ENCODE results near the gene NUP85. TPM values are rescaled to one million over a fixed set of nuclear protein-coding genes. Genes with fewer than 3 reads are reported as not detected.

The NUP85 gene
- total RNA-seq, 4 donors from 2014 or later: 34.0 to 52.8 (median 36.7) TPM

DNA sequence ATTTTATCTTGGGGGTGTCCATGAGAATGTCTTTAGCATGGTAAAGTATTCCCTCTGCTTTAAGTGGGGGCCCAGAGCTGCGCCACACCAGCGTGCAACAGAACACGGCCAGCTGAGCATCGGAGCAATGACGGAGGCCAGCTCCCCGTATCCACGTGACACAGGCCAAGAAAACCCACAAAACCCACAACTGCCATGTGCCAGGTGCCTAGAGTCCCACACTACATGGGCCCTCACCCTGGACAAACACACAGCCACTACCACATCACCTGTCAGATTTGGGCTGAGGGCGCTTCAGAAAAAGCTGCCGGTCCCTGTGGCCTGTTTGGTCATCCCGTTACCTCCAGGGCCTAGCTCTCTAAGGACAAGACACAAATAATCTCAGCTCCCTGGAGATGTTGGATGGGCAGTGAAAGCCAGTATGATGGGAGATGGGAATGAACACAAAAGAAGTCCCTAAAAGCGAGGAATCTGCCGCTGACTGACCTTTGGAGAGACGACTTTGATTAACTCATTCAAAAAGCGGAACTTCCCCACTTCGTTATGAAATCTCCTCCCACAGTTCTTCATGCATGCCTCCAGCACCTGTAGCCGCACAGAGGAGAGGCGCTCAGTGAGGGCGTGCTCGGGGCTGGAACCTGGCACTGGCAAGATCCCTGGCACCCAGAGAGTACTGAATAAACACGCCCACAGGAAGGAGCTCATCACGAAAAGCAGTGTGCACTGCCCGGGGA is 38.8 kb downstream of the NUP85 start:
- no peak for TF ChIP-seq POLR2A (IDR thresholded peaks at IDR 0.05)
- TF ChIP-seq CTCF (IDR thresholded peaks at IDR 0.05): no peak
- Histone ChIP-seq H3K9me3 (no peaks in the 10 kb centered on the region), H3K36me3 (peaks cover 0 to 82% (median 0%) of the 10 kb centered on the region in 3 donors), H3K27ac (peak overlapping the region in 2 of 4 donors; percentile 73 to 81), H3K4me3 (no peak overlapping the region), H3K4me1 (peaks cover 0 to 29% (median 12%) of the 10 kb centered on the region in 4 donors), H3K27me3 (no peaks in the 10 kb centered on the region)
- peak in 2 of 3 donors; percentile 81 to 87 for DNase-seq

GRCh38 chr17:75245011-75245410 is 39.5 kb downstream of the NUP85 start:
- H3K4me1 ChIP-seq: peaks cover 0 to 29% (median 12%) of the 10 kb centered on the region in 4 donors
- no peaks in the 10 kb centered on the region for H3K27me3 ChIP-seq
- peak overlapping the region in 2 of 4 donors; percentile 73 to 81 for H3K27ac ChIP-seq
- no peak for TF ChIP-seq POLR2A (IDR thresholded peaks at IDR 0.05)
- TF ChIP-seq CTCF (IDR thresholded peaks at IDR 0.05): no peak
- peaks cover 0 to 75% (median 0%) of the 10 kb centered on the region in 3 donors for H3K36me3 ChIP-seq
- no peaks in the 10 kb centered on the region for H3K9me3 ChIP-seq
- no peak for DNase-seq
- no peak overlapping the region for H3K4me3 ChIP-seq

- Histone ChIP-seq H3K27me3 (no peaks in the 10 kb centered on the region), H3K36me3 (peaks cover 0 to 61% (median 0%) of the 10 kb centered on the region in 3 donors), H3K9me3 (no peaks in the 10 kb centered on the region), H3K4me3 (no peak overlapping the region), H3K4me1 (peaks cover 0 to 31% (median 13%) of the 10 kb centered on the region in 4 donors), H3K27ac (peak overlapping the region in 1 of 4 donors; percentile 81)
- no peak for DNase-seq
- TF ChIP-seq POLR2A (IDR thresholded peaks at IDR 0.05) (no peak), CTCF (IDR thresholded peaks at IDR 0.05) (no peak)
Observed at GRCh38 chr17:75246404-75246803, 40.9 kb downstream of the NUP85 start.

DNA sequence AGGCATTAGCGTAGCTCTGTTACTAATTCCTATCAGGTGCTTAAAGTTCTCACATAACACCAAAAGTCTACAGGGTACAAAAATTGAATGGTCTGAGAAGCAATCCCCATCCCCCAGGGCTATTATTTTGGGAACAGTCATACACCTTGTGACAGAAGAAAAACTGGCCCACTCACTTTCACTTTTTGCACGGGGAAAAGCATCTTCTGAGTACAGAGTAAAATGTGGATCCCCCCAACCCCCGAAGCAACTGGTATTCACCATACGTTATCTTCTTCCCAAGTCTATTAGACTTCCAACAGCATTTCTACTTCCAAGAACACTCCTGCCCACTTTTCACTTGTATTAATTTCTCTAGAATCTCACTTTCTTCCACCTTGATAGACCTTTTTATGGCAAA is 44.1 kb downstream of the NUP85 start:
- H3K27me3 ChIP-seq: no peaks in the 10 kb centered on the region
- peak overlapping the region in 3 of 4 donors; percentile 6 to 72 (median 59) for H3K27ac ChIP-seq
- H3K4me3 ChIP-seq: no peak overlapping the region
- H3K36me3 ChIP-seq: peaks cover 0 to 29% (median 0%) of the 10 kb centered on the region in 3 donors
- H3K4me1 ChIP-seq: peaks cover 0 to 18% (median 7%) of the 10 kb centered on the region in 4 donors
- TF ChIP-seq POLR2A (IDR thresholded peaks at IDR 0.05) (no peak), CTCF (IDR thresholded peaks at IDR 0.05) (no peak)
- no peaks in the 10 kb centered on the region for H3K9me3 ChIP-seq
- no peak for DNase-seq

DNA sequence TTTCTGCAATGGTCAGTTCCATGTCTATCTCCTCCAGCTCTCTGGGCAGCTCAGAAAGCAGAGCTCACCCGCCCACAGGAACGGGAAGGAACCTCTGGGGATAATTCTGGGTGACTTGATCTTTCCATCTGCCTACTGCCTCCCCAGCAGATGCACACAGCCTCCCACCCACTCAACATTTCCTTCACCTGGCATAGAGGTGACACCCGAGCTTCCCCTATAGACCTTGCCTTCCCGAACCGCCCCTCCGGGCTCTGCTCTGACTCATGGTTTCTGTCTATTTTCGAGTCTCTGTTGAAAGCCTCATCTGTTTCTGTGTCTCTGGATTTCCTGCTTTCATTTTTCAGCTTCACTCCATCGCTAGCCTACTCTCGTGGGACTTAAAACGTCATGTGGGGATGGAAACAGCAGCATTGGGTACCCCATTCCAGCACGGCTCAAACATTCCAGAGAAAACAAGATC is 44.6 kb downstream of the NUP85 start:
- no peak for TF ChIP-seq CTCF (IDR thresholded peaks at IDR 0.05)
- no peak for TF ChIP-seq POLR2A (IDR thresholded peaks at IDR 0.05)
- peaks cover 0 to 15% (median 5%) of the 10 kb centered on the region in 4 donors for H3K4me1 ChIP-seq
- peak overlapping the region in 2 of 4 donors; percentile 4 to 15 for H3K4me3 ChIP-seq
- H3K27me3 ChIP-seq: no peaks in the 10 kb centered on the region
- peaks cover 0 to 25% (median 0%) of the 10 kb centered on the region in 3 donors for H3K36me3 ChIP-seq
- no peaks in the 10 kb centered on the region for H3K9me3 ChIP-seq
- peak overlapping the region in 3 of 4 donors; percentile 6 to 72 (median 59) for H3K27ac ChIP-seq
- DNase-seq: peak in 2 of 3 donors; percentile 58 to 79
